Adrenal gland (tissue), 12 donors: ENCODE measurements around the gene CXADR. TPM values are rescaled to one million over a fixed set of nuclear protein-coding genes. Genes with fewer than 3 reads are reported as not detected.

Source experiments
- DNase-seq, 7 donors: peaks; one replicate each; pipeline ENCODE4 v3.0.0-alpha.2; 2019 to 2020
- H3K27ac ChIP-seq, 5 donors: fragments of 200-600 bp; sonication (generic) in 4 of 5; 1 replicate in 3 of 5; 2 replicates in 2 of 5; pipeline versions ENCODE4 v1.5.1 to v1.8.0; 2016 to 2020; ENCODE audit warnings: mild to moderate bottlenecking in 1 of 5
- H3K27me3 ChIP-seq: fragments of 200-600 bp; 2 replicates; pipeline ENCODE4 v1.8.0; 2021
- H3K36me3 ChIP-seq, 2 donors: fragments of 200-600 bp; replicated peaks in 1 of 2; 1 replicate in 1 of 2; 2 replicates in 1 of 2; pipeline versions ENCODE4 v1.5.1 to v1.8.0; 2018 to 2022
- H3K4me1 ChIP-seq, 2 donors: fragments of 200-600 bp; replicated peaks in 1 of 2; 1 replicate in 1 of 2; 2 replicates in 1 of 2; pipeline versions ENCODE4 v1.5.1 to v1.8.0; 2018 to 2021
- H3K4me3 ChIP-seq, 4 donors: fragments of 200-600 bp; sonication (generic) in 3 of 4; one replicate each; pipeline ENCODE4 v1.5.1; 2016 to 2018
- H3K9me3 ChIP-seq, 3 donors: fragments of 200-600 bp; sonication (generic) in 1 of 3; replicated peaks in 1 of 3; 1 replicate in 2 of 3; 2 replicates in 1 of 3; pipeline versions ENCODE4 v1.5.1 to v1.8.0; 2016 to 2021
- CTCF ChIP-seq, 6 experiments: fragments of 450-650 bp in 4 of 6; fragments of 200-600 bp in 2 of 6; sonication (generic) in 1 of 6; IDR thresholded peaks; 1 replicate in 5 of 6; 2 replicates in 1 of 6; pipeline versions ENCODE4 v1.5.1 to v1.8.0; 2016 to 2021; ENCODE audit warnings: antibody characterized with exemption in 6 of 6, mild to moderate bottlenecking in 2 of 6, moderate library complexity in 1 of 6
- POLR2A ChIP-seq, 2 donors: fragments of 450-650 bp; IDR thresholded peaks; one replicate each; pipeline ENCODE4 v1.6.1; 2017; ENCODE audit warnings: antibody characterized with exemption in 2 of 2, mild to moderate bottlenecking in 2 of 2, moderate library complexity in 1 of 2
- WGBS, 4 donors: extraction: QIAGEN DNeasy Blood & Tissue Kit in 2 of 4; methylation state at CpG; one replicate each; pipeline versions ENCODE4 v1.1.5 to v1.1.7; 2013 to 2017; 5-methylcytosine and 5-hydroxymethylcytosine counted together
- intact Hi-C, 2 donors: fragments of 100-400 bp; cut with DNase I; formaldehyde crosslinking; loops; one replicate each; pipeline versions ENCODE4 v1.14.1 to v1.15.0; 2022 to 2023
- polyA plus RNA-seq, 3 donors: library from polyadenylated mRNA; stranded (reverse); fragments of 200-250 nt in 2 of 3; fragments of 350-450 nt in 1 of 3; fragmentation: Illumina TruSeq in 1 of 3; extraction: RNeasy Lipid Tissue Mini Kit (QIAGEN cat#74804) in 1 of 3; gene quantifications; one replicate each; pipeline ENCODE4 v1.2.3, GENCODE V29; 2013 to 2014
- total RNA-seq, 9 donors: library from RNA; depleted of rRNA in 4 of 9; stranded (reverse); fragments of >200 nt in 4 of 9; fragments of 120-200 nt in 1 of 9; fragmentation: NEBNext Ultra II Directional in 1 of 9; extraction: Animal tissue kit (Norgen Biotek cat#: 25700) in 1 of 9; gene quantifications; one replicate each; pipeline versions ENCODE4 v1.1.0 to v1.2.4, GENCODE V29; 2013 to 2023
- donor health status: healthy with polysubstance abuse.
- donor health status: Bipolar disorder and iron deficiency.
- donor health status: DM: yes; HTN: yes; CAD: no.
- donor health status: DM: no; HTN: no; CAD: no.
- donor health status: DM: no; HTN: no; CAD: no.
- donor health status: DM: yes; HTN: yes; CAD: no.

CXADR gene
- total and polyA plus RNA-seq, 12 donors: 1.5 to 25.2 (median 11.5) TPM

DNA sequence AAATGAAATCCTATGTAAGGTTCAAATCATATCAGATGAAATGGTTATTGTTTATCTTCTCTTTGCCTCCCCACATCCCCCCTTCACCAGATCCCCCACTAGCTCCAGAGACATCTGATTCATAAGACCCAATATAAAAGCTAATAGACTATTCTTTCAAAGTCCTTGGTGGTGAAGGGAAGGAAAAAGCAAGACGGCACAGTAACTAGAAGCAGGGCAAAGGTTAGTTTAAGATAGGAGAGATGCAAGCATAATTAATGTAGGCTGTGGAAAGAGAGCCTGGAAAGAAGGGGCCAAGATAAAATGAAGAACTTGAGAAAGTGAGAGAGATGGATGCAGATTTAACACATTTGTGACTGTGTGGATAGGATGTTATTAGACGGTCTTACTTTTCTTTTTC is 66.0 kb downstream of the CXADR start:
- no peaks in the 10 kb centered on the region for H3K9me3 ChIP-seq
- no peak overlapping the region for H3K4me3 ChIP-seq
- H3K36me3 ChIP-seq: no peaks in the 10 kb centered on the region
- no peaks in the 10 kb centered on the region for H3K27me3 ChIP-seq
- intact Hi-C loops: no loop called here
- WGBS, 4 donors: 76 to 86% (median 81%) methylated on average over 2 of the region's 2 CpGs
- DNase-seq: no peak
- H3K4me1 ChIP-seq: peaks cover 0 to 7% of the 10 kb centered on the region in 2 donors
- no peak overlapping the region for H3K27ac ChIP-seq
- no peak for TF ChIP-seq CTCF (IDR thresholded peaks at IDR 0.05)
- no peak for TF ChIP-seq POLR2A (IDR thresholded peaks at IDR 0.05)

DNA sequence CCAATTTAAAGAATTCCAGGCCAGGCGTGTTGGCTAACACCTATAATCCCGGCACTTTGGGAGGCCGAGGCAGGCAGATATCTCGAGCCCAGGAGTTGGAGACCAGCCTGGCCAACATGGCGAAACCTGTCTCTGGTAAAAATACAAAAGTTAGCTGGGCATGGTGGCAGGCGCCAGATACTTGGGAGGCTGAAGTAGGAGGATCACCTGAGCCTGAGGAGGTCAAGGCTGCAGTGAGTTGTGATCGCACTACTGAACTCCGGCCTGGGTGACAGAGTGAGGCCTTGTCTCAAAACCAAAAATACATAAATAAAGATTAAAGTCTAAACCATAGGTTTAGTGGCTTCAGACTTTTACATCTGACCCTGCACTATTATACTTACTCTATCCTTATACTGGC is 67.5 kb downstream of the CXADR start:
- Histone ChIP-seq H3K9me3 (no peaks in the 10 kb centered on the region), H3K27ac (no peak overlapping the region), H3K27me3 (no peaks in the 10 kb centered on the region), H3K4me1 (peaks cover 0 to 7% of the 10 kb centered on the region in 2 donors), H3K36me3 (no peaks in the 10 kb centered on the region), H3K4me3 (no peak overlapping the region)
- 92 to 97% (median 94%) methylated on average over 8 of the region's 8 CpGs for WGBS, 4 donors
- no peak for TF ChIP-seq POLR2A (IDR thresholded peaks at IDR 0.05)
- no peak for TF ChIP-seq CTCF (IDR thresholded peaks at IDR 0.05)
- intact Hi-C loops: loop anchor here in 1 of 2 donors (5.0 kb wide), 1 partner anchor 188 kb away; no protein-coding TSS in a partner anchor
- no peak for DNase-seq

DNA sequence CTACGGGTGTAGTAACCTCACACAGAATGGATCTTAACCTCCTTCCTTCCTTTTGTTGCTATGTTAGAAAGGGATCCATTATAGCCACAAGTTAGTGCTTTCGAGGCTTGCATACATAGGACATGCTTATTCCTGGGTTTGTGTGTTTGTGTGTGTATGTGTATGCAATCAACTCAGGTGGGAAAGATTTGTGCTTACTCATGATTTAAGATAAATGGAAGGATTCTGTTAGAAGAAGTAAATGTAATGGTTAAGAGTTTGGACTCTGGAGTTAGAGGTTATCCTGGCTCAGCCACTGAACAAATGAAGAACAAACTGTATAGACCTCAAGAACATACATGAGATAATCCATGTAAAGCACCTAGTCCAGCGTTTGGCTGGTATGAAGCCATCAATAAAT is 71.1 kb downstream of the CXADR start:
- 83 to 91% (median 86%) methylated on average over 3 of the region's 3 CpGs for WGBS, 4 donors
- peaks cover 0 to 7% of the 10 kb centered on the region in 2 donors for H3K4me1 ChIP-seq
- intact Hi-C loops: loop anchor here in 1 of 2 donors (5.0 kb wide), 1 partner anchor 192 kb away; no protein-coding TSS in a partner anchor

DNA sequence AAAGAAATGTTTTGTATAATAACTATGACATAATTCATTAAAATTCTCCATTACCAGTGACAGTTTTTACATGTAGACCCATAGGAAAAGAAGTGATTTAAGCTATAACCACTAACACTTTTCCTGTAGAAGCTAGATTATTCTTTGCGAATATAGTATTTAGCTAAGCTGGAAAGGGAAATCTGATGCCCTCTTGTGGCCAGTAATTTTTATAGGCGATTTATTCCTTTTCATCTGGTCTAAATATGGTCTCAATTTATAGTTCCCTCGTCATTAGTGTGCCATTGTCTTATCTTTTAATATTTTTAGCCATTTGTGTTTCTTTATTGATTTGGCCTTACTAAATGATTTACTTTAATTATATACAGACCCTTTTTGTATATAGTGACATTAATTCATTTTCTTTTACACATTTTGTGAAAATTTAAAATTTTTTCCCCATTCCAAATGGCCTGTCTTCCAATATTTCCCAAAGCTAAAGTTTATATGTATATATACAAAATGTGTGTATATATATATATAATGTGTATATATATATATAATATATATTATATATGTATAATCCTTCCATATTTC is 73.1 kb downstream of the CXADR start:
- Histone ChIP-seq H3K4me3 (no peak overlapping the region), H3K27me3 (no peaks in the 10 kb centered on the region), H3K4me1 (peaks cover 0 to 7% of the 10 kb centered on the region in 2 donors), H3K27ac (no peak overlapping the region), H3K36me3 (no peaks in the 10 kb centered on the region), H3K9me3 (no peaks in the 10 kb centered on the region)
- 2 to 4% (median 3%) methylated on average over 3 of the region's 3 CpGs for WGBS, 4 donors
- intact Hi-C loops: no loop called here
- peak in 2 of 7 donors; percentile 27 for DNase-seq
- TF ChIP-seq POLR2A (IDR thresholded peaks at IDR 0.05) (no peak), CTCF (IDR thresholded peaks at IDR 0.05) (peak; percentile 50 to 75 (median 62))

More for the DNA sequence above, 71.1 kb downstream of the CXADR start:
- Histone ChIP-seq H3K27me3 (no peaks in the 10 kb centered on the region), H3K4me3 (no peak overlapping the region), H3K9me3 (no peaks in the 10 kb centered on the region), H3K27ac (no peak overlapping the region), H3K36me3 (no peaks in the 10 kb centered on the region)
- DNase-seq: no peak
- TF ChIP-seq POLR2A (IDR thresholded peaks at IDR 0.05) (no peak), CTCF (IDR thresholded peaks at IDR 0.05) (no peak)
